ENCODE results near the gene LPAR5. TPM values are rescaled to one million over a fixed set of nuclear protein-coding genes. Genes with fewer than 3 reads are reported as not detected.

Gene LPAR5
- total RNA-seq, 2 experiments from 2014 or later, result 4.7 to 4.8 TPM

DNA sequence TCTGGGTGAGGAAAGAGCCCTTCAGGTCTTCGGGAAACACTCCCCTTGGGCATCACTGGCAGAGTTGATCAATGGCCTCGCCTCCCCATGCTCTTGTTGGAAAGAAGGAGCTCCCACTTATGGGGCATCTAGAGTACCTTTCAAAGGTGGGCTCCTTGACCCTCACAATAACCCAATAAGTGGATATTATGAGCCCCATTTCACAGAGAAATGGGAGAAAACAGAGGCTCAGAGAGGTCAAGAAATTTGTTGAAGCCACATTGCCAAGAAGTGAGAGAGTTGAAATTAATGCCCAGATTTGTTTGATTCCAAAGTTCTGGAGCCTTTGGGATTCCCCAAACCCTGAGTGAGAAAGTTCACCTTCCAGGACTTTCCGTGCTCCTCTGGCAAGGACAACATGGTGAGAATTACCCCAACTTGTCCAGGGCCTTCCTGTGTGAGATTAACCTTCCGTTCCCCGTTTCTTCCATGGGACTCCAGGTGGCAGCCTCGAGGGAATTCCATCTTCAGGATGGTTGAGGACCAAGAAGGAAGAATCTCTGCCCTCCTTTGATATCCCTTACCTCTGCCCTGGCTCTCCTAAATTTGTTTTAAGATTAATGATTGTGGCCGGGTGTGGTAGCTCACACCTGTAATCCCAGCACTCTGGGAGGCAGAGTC, 21.1 kb downstream of the LPAR5 start:
- no peaks in the 10 kb centered on the region for H3K9me3 Mint-ChIP-seq
- peaks cover 38% of the 10 kb centered on the region for H3K4me1 Mint-ChIP-seq (ENCODE audit: low read depth)
- H3K27me3 Mint-ChIP-seq, result no peaks in the 10 kb centered on the region
- no peaks in the 10 kb centered on the region for H3K36me3 Mint-ChIP-seq
- DNase-seq, result no peak
- H3K27ac Mint-ChIP-seq, result peak overlapping the region; percentile 38
- POLR2A ChIA-PET, result interaction anchor here (2.2 kb wide), 1 partner anchor 8 kb away, joined by 5 read pairs; no protein-coding TSS in a partner anchor
- H3K4me3 Mint-ChIP-seq, result no peak overlapping the region
- CTCF ChIA-PET, result interaction anchor here (1.2 to 2.4 kb wide), 4 partner anchors 10 to 138 kb away, joined by 3 to 10 read pairs (median 4); partner anchors contain the start of gene MLF2
- intact Hi-C loops (cut with micrococcal nuclease), result loop anchor here (5.0 kb wide), 1 partner anchor 213 kb away; the partner anchor contains the start of gene P3H3

DNA sequence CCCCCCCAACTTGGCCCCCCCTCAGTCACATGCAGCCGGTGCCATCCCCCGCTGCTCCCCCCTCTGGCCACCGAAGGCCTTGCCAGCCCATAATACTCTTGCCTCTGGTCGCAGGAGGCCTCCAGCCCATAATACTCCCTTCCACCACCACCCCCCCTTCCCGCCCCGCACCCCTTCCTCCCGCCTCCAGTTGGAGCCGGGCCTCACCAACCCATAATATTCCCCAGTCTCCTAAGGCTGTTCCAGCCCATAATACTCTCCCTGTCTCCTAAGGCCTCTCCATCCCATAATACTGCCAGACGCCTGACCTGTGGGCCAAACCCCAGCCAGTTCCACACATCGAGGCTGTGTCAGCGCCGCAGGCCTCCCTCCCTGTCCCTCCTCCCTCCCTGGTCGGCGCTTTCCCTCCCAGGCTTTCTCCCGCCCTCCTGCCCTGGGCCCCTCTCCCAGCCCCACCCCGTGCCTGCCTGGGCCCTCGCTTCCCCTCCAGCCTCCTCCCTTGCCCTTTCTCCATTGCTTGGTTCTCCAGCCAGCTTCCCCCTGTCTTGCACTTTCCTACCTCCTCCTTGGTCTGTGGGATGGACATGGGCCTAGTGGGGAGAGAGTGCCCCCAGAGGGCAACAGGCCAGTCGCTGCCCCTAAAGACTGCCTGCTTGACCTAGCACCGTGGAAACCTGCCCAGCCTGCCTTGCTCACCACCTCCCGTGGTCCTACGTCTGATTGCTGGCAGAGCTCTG, 21.8 kb downstream of the LPAR5 start:
- Mint-ChIP-seq H3K9me3 (no peaks in the 10 kb centered on the region), H3K27me3 (no peaks in the 10 kb centered on the region), H3K4me3 (no peak overlapping the region), H3K36me3 (no peaks in the 10 kb centered on the region), H3K27ac (peak overlapping the region; percentile 38), H3K4me1 (ENCODE audit: low read depth) (peaks cover 38% of the 10 kb centered on the region)
- intact Hi-C loops (cut with micrococcal nuclease), result no loop called here
- CTCF ChIA-PET, result interaction anchor here (1.2 to 2.4 kb wide), 4 partner anchors 11 to 139 kb away, joined by 3 to 10 read pairs (median 4); partner anchors contain the start of gene MLF2
- POLR2A ChIA-PET, result no interaction called here
- peak; percentile 45 for DNase-seq

DNA sequence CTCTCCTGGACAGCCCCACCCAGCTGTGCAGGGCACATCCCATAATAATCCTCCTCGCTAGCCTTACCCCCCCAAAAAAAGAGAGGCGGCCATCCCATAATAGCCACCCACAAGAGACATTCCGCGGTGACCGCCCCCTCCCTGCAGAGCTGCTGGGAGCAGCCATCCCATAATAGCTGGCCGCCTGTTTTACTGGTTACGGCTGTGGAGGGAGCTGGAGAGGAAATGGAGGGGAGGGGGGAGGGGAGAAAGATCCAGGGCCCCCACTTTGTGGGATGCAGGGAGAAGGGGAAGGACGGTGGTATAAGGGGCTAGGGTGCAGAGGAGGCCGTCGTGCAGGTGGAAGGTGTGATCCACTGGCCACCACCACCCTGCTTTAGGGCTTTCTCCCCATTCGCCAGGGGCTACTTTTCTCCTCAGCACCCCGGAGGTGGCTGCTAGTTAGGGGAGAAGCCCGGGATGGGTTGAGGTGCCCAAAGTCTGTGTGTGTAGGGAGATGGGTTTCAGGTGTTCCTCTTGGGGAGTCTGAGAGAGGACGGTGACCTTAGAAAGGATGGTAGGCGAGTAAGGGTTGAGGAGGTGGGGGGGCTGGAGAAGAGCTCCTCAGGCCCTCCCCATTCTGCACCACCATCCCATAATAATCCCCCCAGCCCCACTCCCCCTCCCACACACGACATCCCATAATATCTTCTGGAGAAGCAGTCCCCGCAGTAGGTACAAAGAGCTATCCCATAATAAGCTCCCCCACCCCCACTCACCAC, 22.6 kb downstream of the LPAR5 start:
- CTCF ChIA-PET, result interaction anchor here (0.7 to 2.4 kb wide), 3 partner anchors 71 to 76 kb away, joined by 3 to 10 read pairs (median 4); partner anchors contain the start of gene ZNF384
- no peaks in the 10 kb centered on the region for H3K36me3 Mint-ChIP-seq
- POLR2A ChIA-PET, result no interaction called here
- H3K4me3 Mint-ChIP-seq, result no peak overlapping the region
- H3K9me3 Mint-ChIP-seq, result no peaks in the 10 kb centered on the region
- peak; percentile 28 for DNase-seq
- intact Hi-C loops (cut with micrococcal nuclease), result no loop called here
- peaks cover 38% of the 10 kb centered on the region for H3K4me1 Mint-ChIP-seq (ENCODE audit: low read depth)
- no peaks in the 10 kb centered on the region for H3K27me3 Mint-ChIP-seq
- peak overlapping the region; percentile 21 for H3K27ac Mint-ChIP-seq

DNA sequence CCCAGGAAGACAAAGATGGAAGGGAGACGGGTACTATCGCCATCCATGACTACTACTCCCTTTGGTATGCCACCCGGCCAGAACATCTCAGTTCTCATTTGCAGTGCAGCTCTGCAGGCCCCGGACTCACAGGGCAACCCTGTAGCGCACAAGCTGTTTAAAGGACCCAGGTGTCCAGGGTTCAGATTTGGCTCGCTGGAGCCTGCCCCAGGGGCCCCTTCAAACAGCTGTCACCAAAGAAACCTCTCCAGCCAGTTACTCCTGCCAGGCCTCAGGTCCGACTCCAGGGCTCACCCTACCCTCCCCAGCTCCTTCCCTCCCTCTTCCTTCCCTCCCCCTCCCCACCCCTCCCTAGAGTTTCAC, 23.1 kb downstream of the LPAR5 start:
- Mint-ChIP-seq H3K27ac (peak overlapping the region; percentile 71), H3K27me3 (no peaks in the 10 kb centered on the region), H3K4me1 (ENCODE audit: low read depth) (peaks cover 35% of the 10 kb centered on the region), H3K4me3 (no peak overlapping the region), H3K9me3 (no peaks in the 10 kb centered on the region), H3K36me3 (no peaks in the 10 kb centered on the region)
- ChIA-PET POLR2A (no interaction called here), CTCF (interaction anchor here (0.6 to 0.8 kb wide), 3 partner anchors 72 to 106 kb away, joined by 3 to 4 read pairs (median 3); partner anchors contain the start of gene ZNF384)
- no peak for DNase-seq
- intact Hi-C loops (cut with micrococcal nuclease), result no loop called here

DNA sequence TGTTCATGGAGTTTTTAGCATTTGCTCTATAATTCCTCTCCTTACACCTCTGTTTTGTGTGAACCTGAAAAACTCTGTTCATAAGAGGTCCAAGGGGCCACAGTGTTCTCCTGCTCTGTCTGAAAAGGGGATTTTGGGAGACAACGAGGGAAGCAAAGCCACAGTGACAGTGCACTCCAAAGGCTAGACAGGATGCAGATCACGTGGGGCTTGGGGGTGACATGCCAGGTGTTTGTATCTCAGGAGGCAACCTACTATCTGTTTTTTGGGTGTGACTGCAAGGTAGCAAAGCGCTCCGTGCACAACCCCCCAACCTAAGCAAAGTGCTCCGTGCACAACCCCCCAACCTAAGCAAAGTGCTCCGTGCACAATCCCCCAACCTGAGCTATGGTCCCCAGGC, 23.5 kb downstream of the LPAR5 start:
- ChIA-PET CTCF (interaction anchor here (0.6 to 0.8 kb wide), 3 partner anchors 72 to 107 kb away, joined by 3 to 4 read pairs (median 3); partner anchors contain the start of gene ZNF384), POLR2A (no interaction called here)
- no peaks in the 10 kb centered on the region for H3K27me3 Mint-ChIP-seq
- DNase-seq, result peak; percentile 55
- peaks cover 34% of the 10 kb centered on the region for H3K4me1 Mint-ChIP-seq (ENCODE audit: low read depth)
- H3K27ac Mint-ChIP-seq, result peak overlapping the region; percentile 71
- no peaks in the 10 kb centered on the region for H3K36me3 Mint-ChIP-seq
- H3K9me3 Mint-ChIP-seq, result no peaks in the 10 kb centered on the region
- H3K4me3 Mint-ChIP-seq, result no peak overlapping the region
- intact Hi-C loops (cut with micrococcal nuclease), result no loop called here

DNA sequence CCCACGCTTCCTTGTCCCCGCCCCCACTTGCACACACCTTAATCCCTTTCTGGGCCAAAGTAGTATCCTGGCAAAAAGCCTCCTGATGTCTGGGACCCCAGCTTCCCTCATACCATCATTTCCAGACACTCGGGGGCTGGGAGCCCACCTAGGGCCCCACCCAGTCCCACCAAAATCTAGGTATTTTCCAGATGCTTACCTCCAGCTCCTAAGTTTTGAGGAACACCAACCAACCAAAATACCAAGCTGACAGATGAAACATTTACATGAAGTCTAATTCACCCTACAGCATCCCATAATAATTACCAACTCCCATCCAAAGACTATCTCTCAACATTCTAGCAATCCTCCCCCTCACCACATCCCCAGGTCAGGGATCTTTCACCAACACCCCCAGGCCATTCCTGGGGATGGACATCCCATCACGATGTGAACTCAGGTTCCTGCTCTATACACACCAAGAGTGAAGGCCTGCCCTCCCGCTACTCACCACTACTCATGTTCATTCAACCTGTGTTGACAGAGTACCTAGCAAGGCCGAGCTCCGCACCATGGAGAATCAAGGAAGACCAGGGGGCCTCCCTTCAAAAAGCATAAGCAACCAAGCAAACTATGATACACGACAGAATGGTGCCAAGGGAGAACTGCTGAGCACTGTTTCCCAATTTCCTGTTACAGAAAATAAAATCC, 27.0 kb downstream of the LPAR5 start:
- Mint-ChIP-seq H3K4me1 (ENCODE audit: low read depth) (peaks cover 50% of the 10 kb centered on the region), H3K36me3 (peaks cover 19% of the 10 kb centered on the region)
- POLR2A ChIA-PET, result interaction anchor here (0.7 to 1.5 kb wide), 8 partner anchors 9 to 264 kb away, joined by 3 to 8 read pairs (median 4); partner anchors contain the start of genes COPS7A, SPSB2 and ZNF384

DNA sequence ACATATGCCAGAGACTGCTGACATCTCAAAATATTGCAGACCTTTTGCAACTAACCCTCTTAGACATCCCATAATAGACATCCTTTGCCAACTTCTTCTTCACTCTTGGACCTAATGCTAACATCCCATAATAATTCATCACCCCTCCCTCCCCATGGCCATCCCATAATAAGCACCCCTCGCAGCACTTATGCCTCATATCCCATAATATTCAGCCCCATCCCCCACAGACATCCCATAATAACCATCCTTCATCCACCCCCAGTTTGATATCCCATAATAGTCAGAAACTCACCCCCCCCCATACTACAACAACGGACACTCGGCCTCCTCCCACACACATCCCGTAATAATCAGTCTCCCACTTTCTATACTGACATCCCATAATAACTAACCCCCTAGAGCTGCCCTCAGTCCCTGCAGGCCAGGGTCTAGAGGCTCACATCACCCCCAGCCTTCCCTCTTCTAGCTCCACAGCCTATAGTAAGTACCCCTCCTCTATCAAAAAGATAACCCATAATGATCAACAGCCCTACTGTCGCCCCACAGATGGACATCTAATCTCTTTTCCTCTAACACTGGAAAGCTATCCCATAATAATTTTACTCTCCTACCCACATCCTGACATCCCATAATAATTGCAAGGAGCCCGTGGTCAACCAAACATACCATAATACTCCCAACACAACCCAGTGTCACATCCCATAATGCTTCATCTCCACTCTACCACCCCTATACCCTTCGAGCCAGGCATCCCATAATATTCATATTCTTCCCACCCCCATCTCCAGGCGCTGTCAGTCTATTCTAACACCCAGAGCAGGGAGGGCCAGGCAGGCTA, 27.8 kb downstream of the LPAR5 start:
- peaks cover 27% of the 10 kb centered on the region for H3K36me3 Mint-ChIP-seq
- no peaks in the 10 kb centered on the region for H3K9me3 Mint-ChIP-seq
- DNase-seq, result peak; percentile 82
- peaks cover 53% of the 10 kb centered on the region for H3K4me1 Mint-ChIP-seq (ENCODE audit: low read depth)
- intact Hi-C loops (cut with micrococcal nuclease), result loop anchor here (1.0 to 5.0 kb wide), 12 partner anchors 19 to 243 kb away; partner anchors contain the start of genes CD27, CD4, CDCA3 and COPS7A
- H3K27me3 Mint-ChIP-seq, result no peaks in the 10 kb centered on the region
- POLR2A ChIA-PET, result interaction anchor here (0.6 to 1.5 kb wide), 9 partner anchors 9 to 265 kb away, joined by 3 to 8 read pairs (median 4); partner anchors contain the start of genes COPS7A, SPSB2 and ZNF384
- CTCF ChIA-PET, result interaction anchor here (0.6 to 1.2 kb wide), 3 partner anchors 9 to 158 kb away, joined by 3 to 4 read pairs (median 3); partner anchors contain the start of gene PTMS
- no peak overlapping the region for H3K27ac Mint-ChIP-seq
- no peak overlapping the region for H3K4me3 Mint-ChIP-seq

More for the DNA sequence above, 27.0 kb downstream of the LPAR5 start:
- H3K27ac Mint-ChIP-seq, result no peak overlapping the region
- no peaks in the 10 kb centered on the region for H3K9me3 Mint-ChIP-seq
- no peaks in the 10 kb centered on the region for H3K27me3 Mint-ChIP-seq
- no peak overlapping the region for H3K4me3 Mint-ChIP-seq
- DNase-seq, result peak; percentile 47
- CTCF ChIA-PET, result interaction anchor here (0.6 to 1.2 kb wide), 4 partner anchors 8 to 158 kb away, joined by 3 to 4 read pairs (median 3); partner anchors contain the start of gene PTMS
- intact Hi-C loops (cut with micrococcal nuclease), result loop anchor here (1.0 to 5.0 kb wide), 8 partner anchors 18 to 181 kb away; partner anchors contain the start of genes CD27, CD4, COPS7A and ING4

DNA sequence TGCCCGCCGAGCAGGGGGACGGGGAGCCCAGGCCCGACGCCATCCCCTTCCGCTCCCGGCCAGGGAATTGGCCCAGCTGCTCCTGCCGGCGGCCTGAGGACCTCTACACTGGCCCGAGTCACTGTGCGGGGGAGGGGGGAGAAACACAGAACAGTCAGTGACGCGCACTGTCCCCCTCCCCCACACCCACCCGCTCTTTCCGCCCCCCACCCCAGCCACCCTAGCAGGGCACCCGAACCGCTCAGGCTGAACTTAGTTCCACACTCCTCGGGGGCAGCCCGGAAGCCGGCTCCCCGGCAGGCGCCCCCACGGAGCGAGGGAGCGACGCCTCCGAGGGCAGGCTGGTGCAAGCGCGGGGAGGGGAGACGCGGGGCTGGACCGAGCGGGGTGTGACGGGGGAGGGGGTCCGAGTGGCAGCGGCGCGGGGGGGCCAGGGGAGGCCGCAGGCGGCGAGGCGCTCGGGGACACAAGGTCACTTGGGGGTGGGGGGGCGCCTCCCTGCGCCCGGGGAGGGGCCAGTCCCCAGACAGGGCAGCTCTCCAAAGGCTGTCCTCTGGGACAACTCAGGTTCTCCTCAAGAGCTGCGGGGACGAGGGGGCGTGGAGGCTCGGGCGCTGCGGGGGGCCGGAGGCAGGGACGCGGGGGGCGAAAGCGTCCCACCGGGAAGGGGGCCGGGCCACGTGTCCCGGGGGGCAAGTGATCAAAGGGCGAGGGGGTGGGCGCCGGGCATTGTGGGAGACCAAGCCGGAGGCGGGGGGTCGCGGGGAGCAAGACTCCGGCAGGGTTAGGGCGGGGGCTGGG, 29.2 kb downstream of the LPAR5 start:
- peaks cover 41% of the 10 kb centered on the region for H3K36me3 Mint-ChIP-seq

DNA sequence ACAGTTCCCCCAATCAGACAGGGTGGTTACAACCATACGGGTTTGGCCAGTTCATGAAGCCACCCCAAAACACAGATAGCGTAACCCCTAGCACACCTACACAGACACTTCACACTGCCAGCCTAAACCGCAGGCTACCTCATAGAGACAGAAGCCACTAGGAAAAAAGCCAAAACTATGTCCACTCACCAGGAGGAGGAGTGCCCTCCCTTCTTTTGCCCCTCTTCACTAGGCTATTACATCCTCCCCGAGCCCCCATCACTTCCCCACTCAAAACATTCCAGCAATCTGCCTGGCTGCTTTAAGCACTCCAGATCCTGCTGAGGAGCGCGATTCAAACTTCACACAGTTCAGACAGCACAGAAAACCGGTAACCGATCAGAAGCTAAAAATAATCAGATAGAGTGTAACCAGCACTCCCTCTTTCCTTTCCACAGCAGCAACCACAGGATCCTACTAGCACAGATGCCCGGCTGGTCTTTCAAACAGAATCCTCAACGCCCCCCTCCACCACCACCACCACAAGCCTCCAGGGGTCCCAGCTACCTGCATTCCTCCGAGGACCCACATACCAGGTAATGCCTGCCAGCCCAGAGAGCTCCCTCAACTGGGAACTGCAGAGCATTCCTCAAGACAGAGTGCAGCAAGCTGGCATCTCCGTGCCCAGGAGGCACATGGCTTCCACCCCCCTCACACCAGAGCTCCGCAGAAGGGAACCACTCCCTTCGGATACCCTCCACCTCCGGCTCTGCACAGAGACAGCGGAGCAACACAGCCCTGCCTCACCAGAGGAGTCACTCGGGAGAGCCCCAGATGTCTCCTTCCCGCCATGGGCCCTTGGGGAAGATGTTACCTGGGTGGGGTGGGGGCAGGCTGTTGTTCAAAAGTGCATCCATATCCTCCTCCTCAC, 30.1 kb downstream of the LPAR5 start:
- intact Hi-C loops (cut with micrococcal nuclease), result loop anchor here (2.0 to 5.0 kb wide), 5 partner anchors 31 to 182 kb away; partner anchors contain the start of genes CD27, CD4 and GAPDH
- Mint-ChIP-seq H3K4me3 (peak overlapping the region; percentile 95), H3K9me3 (no peaks in the 10 kb centered on the region), H3K27ac (peak overlapping the region; percentile 91), H3K36me3 (peaks cover 49% of the 10 kb centered on the region), H3K4me1 (ENCODE audit: low read depth) (peaks cover 42% of the 10 kb centered on the region), H3K27me3 (no peaks in the 10 kb centered on the region)
- DNase-seq, result peak; percentile 50
- ChIA-PET POLR2A (interaction anchor here (0.8 to 1.9 kb wide), 8 partner anchors 10 to 246 kb away, joined by 3 to 8 read pairs (median 4); partner anchors contain the start of genes CDCA3, NOP2 and USP5), CTCF (interaction anchor here (0.8 to 2.9 kb wide), 7 partner anchors 10 to 161 kb away, joined by 3 to 13 read pairs (median 4); partner anchors contain the start of genes MLF2 and PTMS)

More for the DNA sequence above, 29.2 kb downstream of the LPAR5 start:
- DNase-seq, result peak; percentile 77
- H3K4me3 Mint-ChIP-seq, result peak overlapping the region; percentile 95
- peak overlapping the region; percentile 91 for H3K27ac Mint-ChIP-seq
- CTCF ChIA-PET, result interaction anchor here (0.8 to 2.9 kb wide), 5 partner anchors 12 to 160 kb away, joined by 3 to 13 read pairs (median 4); partner anchors contain the start of gene PTMS
- H3K4me1 Mint-ChIP-seq (ENCODE audit: low read depth), result peaks cover 51% of the 10 kb centered on the region
- no peaks in the 10 kb centered on the region for H3K27me3 Mint-ChIP-seq
- POLR2A ChIA-PET, result interaction anchor here (0.8 to 1.9 kb wide), 6 partner anchors 9 to 245 kb away, joined by 4 to 8 read pairs (median 5); partner anchors contain the start of genes CDCA3 and USP5
- no peaks in the 10 kb centered on the region for H3K9me3 Mint-ChIP-seq
- intact Hi-C loops (cut with micrococcal nuclease), result loop anchor here (1.0 to 5.0 kb wide), 7 partner anchors 32 to 245 kb away; partner anchors contain the start of genes CD27, CD4, CDCA3 and GAPDH
